ENCODE measurements around the gene JPH2.

DNA sequence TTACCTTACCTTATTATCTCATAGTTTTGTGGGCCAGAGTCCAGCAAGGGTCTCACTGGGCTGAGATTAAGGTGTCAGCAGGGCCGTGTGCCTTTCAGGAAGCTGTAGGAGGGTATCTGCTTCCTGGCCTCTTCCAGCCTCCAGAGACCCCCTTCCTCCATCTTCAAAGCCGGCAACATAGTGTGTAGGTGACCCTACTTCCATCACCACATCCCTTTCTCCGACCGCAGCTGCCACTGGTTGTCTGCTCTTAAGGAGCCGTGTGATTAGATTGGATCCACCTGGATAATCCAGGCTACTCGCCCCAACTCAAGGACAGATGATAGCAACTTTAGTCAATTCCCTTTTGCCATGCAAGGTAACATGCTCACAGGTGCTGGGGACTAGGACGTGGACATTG is 91.2 kb downstream of the JPH2 start:
- no peak for TF ChIP-seq POLR2A (IDR thresholded peaks at IDR 0.05; ENCODE audit: low read depth, low read length)
- no peak for TF ChIP-seq POLR2AphosphoS5 (IDR thresholded peaks at IDR 0.05; ENCODE audit: low read depth, low read length)
